ENCODE results near the gene IDI2.

- TF ChIP-seq BHLHE40 (IDR thresholded peaks at IDR 0.05; ENCODE audit: low read depth, low read length), result no peak
- TF ChIP-seq NPAS2 (CRISPR knock-in tag; IDR thresholded peaks at IDR 0.05; ENCODE audit: borderline replicate concordance), result no peak
- TF ChIP-seq CTCF (IDR thresholded peaks at IDR 0.05), result no peak
- no peak for TF ChIP-seq POLR2A (IDR thresholded peaks at IDR 0.05; ENCODE audit: low read length)
- TF ChIP-seq EP300 (IDR thresholded peaks at IDR 0.05), result no peak
- TF ChIP-seq JUN (IDR thresholded peaks at IDR 0.05), result no peak
- no peak for TF ChIP-seq USF2 (IDR thresholded peaks at IDR 0.05)
Measured at GRCh38 chr10:992871-993270, 32.8 kb downstream of the IDI2 start.

All from A549 (cell line).